Mesenchymal stem cell (in vitro differentiated cells and primary cell): ENCODE measurements around the gene PKIG.

Source experiments
- DNase-seq: peaks from one replicate; pipeline ENCODE4 v3.0.0-alpha.2; 2013
- H2AFZ ChIP-seq: one replicate; pipeline ENCODE4 v1.6.1; 2013; ENCODE audit warnings: low read depth, mild to moderate bottlenecking, control low read depth, inconsistent platforms, low read length, moderate library complexity
- H2AK5ac ChIP-seq: 2 replicates; pipeline ENCODE4 v1.6.1; 2013; ENCODE audit warnings: low read length, moderate library complexity, mild to moderate bottlenecking, inconsistent platforms; ENCODE audit not compliant: severe bottlenecking
- H2BK120ac ChIP-seq: one replicate; pipeline ENCODE4 v1.6.1; 2013; ENCODE audit warnings: low read depth, mild to moderate bottlenecking, inconsistent platforms, low read length, moderate library complexity
- H2BK12ac ChIP-seq, 2 experiments: one replicate each; pipeline ENCODE4 v1.6.1; 2013; ENCODE audit warnings: inconsistent platforms in 2 of 2, low read length in 2 of 2, mild to moderate bottlenecking in 2 of 2, moderate library complexity in 2 of 2, control low read depth in 1 of 2
- H2BK15ac ChIP-seq: one replicate; pipeline ENCODE4 v1.6.1; 2013; ENCODE audit warnings: mild to moderate bottlenecking, low read depth, inconsistent platforms; ENCODE audit not compliant: poor library complexity, severe bottlenecking
- H2BK5ac ChIP-seq: 2 replicates; pipeline ENCODE4 v1.6.1; 2013; ENCODE audit warnings: low read depth, mild to moderate bottlenecking, low read length, control low read depth, inconsistent platforms; ENCODE audit not compliant: poor library complexity, severe bottlenecking
- H3K14ac ChIP-seq, 2 experiments: one replicate each; pipeline ENCODE4 v1.6.1; 2013; ENCODE audit warnings: inconsistent platforms in 2 of 2, low read length in 2 of 2, control low read depth in 1 of 2, mild to moderate bottlenecking in 1 of 2, moderate library complexity in 1 of 2
- H3K18ac ChIP-seq, 2 experiments: one replicate each; pipeline ENCODE4 v1.6.1; 2013; ENCODE audit warnings: inconsistent platforms in 2 of 2, low read length in 2 of 2, control low read depth in 1 of 2, low read depth in 1 of 2, mild to moderate bottlenecking in 1 of 2
- H3K23ac ChIP-seq, 2 experiments: one replicate each; pipeline ENCODE4 v1.6.1; 2013; ENCODE audit warnings: inconsistent platforms in 2 of 2, low read length in 2 of 2, mild to moderate bottlenecking in 2 of 2, moderate library complexity in 2 of 2, control low read depth in 1 of 2
- H3K27ac ChIP-seq: 2 replicates; pipeline ENCODE4 v1.5.1; 2013; ENCODE audit warnings: mild to moderate bottlenecking, moderate library complexity, low read length, control low read depth, inconsistent platforms; ENCODE audit not compliant: poor library complexity, severe bottlenecking
- H3K27me3 ChIP-seq, 2 experiments: 2 replicates each; pipeline versions ENCODE4 v1.6.1 to v1.7.0; 2013; ENCODE audit warnings: low read length in 2 of 2, mild to moderate bottlenecking in 2 of 2, moderate library complexity in 2 of 2, control low read depth in 1 of 2, inconsistent platforms in 1 of 2; ENCODE audit not compliant: control insufficient read depth in 1 of 2, insufficient read depth in 1 of 2
- H3K36me3 ChIP-seq, 2 experiments: 2 replicates each; pipeline versions ENCODE4 v1.6.1 to v1.7.0; 2013; ENCODE audit warnings: low read length in 2 of 2, control low read depth in 1 of 2, inconsistent platforms in 1 of 2, low read depth in 1 of 2, mild to moderate bottlenecking in 1 of 2; ENCODE audit not compliant: insufficient read depth in 2 of 2, control insufficient read depth in 1 of 2
- H3K4ac ChIP-seq, 2 experiments: one replicate each; pipeline ENCODE4 v1.6.1; 2013; ENCODE audit warnings: inconsistent platforms in 2 of 2, low read length in 2 of 2, mild to moderate bottlenecking in 2 of 2, moderate library complexity in 2 of 2, control low read depth in 1 of 2, low read depth in 1 of 2
- H3K4me1 ChIP-seq: 2 replicates; pipeline ENCODE4 v1.6.1; 2013; ENCODE audit warnings: low read depth, low read length, control low read depth; ENCODE audit not compliant: control insufficient read depth, insufficient read depth
- H3K4me2 ChIP-seq: 2 replicates; pipeline ENCODE4 v1.6.1; 2013; ENCODE audit warnings: low read length, mild to moderate bottlenecking, inconsistent platforms; ENCODE audit not compliant: poor library complexity, severe bottlenecking
- H3K4me3 ChIP-seq, 2 experiments: 2 replicates each; pipeline versions ENCODE4 v1.5.1 to v1.7.0; 2013; ENCODE audit warnings: low read length in 2 of 2, mild to moderate bottlenecking in 2 of 2, control low read depth in 1 of 2, low read depth in 1 of 2; ENCODE audit not compliant: insufficient read depth in 1 of 2
- H3K79me1 ChIP-seq: replicated peaks from 2 replicates; pipeline ENCODE4 v1.6.1; 2013; ENCODE audit warnings: mild to moderate bottlenecking, control low read depth, low read length, inconsistent platforms; ENCODE audit not compliant: poor library complexity, severe bottlenecking
- H3K9ac ChIP-seq: 2 replicates; pipeline ENCODE4 v1.7.0; 2013; ENCODE audit warnings: mild to moderate bottlenecking, low read length, moderate library complexity
- H3K9me3 ChIP-seq: 2 replicates; pipeline ENCODE4 v1.7.0; 2013; ENCODE audit warnings: mild to moderate bottlenecking, low read length; ENCODE audit not compliant: control insufficient read depth
- H4K8ac ChIP-seq: one replicate; pipeline ENCODE4 v1.6.1; 2013; ENCODE audit warnings: inconsistent platforms, mild to moderate bottlenecking, low read length, moderate library complexity
- H4K91ac ChIP-seq: one replicate; pipeline ENCODE4 v1.6.1; 2013; ENCODE audit warnings: mild to moderate bottlenecking, low read length, inconsistent platforms
- WGBS: methylation state at CpG from one replicate; pipeline ENCODE4 v1.1.7; 2013; ENCODE audit warnings: mixed read lengths; 5-methylcytosine and 5-hydroxymethylcytosine counted together

The PKIG gene

GRCh38 chr20:44648579-44648978 is 66.2 kb downstream of the PKIG start:
- H3K79me1 ChIP-seq, result peaks cover 19% of the 10 kb centered on the region
- no peak overlapping the region for H2BK15ac ChIP-seq
- no peak overlapping the region for H3K4me3 ChIP-seq
- 69% methylated on average over 7 of the region's 7 CpGs for WGBS
- H3K4me2 ChIP-seq, result no peak overlapping the region
- H2AK5ac ChIP-seq, result no peak overlapping the region
- H3K18ac ChIP-seq, result no peak overlapping the region
- H3K14ac ChIP-seq, result peak overlapping the region in 1 of 2 experiments; percentile 35
- no peak overlapping the region for H2BK120ac ChIP-seq
- no peak overlapping the region for H3K23ac ChIP-seq
- no peak for DNase-seq
- H2BK5ac ChIP-seq, result no peak overlapping the region
- no peak overlapping the region for H3K9ac ChIP-seq
- no peak overlapping the region for H4K8ac ChIP-seq
- no peaks in the 10 kb centered on the region for H3K27me3 ChIP-seq
- peaks cover 0 to 7% of the 10 kb centered on the region in 2 experiments for H3K36me3 ChIP-seq
- H3K4ac ChIP-seq, result no peak overlapping the region
- H2BK12ac ChIP-seq, result no peak overlapping the region
- H3K9me3 ChIP-seq, result no peaks in the 10 kb centered on the region
- no peak overlapping the region for H4K91ac ChIP-seq
- H2AFZ ChIP-seq, result no peak overlapping the region
- no peak overlapping the region for H3K27ac ChIP-seq
- peaks cover 45% of the 10 kb centered on the region for H3K4me1 ChIP-seq

- Histone ChIP-seq H4K8ac (no peak overlapping the region), H3K27me3 (no peaks in the 10 kb centered on the region), H2AK5ac (no peak overlapping the region), H2BK120ac (no peak overlapping the region), H3K79me1 (peaks cover 19% of the 10 kb centered on the region), H3K9ac (peak overlapping the region; percentile 33), H2BK12ac (no peak overlapping the region), H3K4me1 (peaks cover 40% of the 10 kb centered on the region), H3K4me3 (no peak overlapping the region), H3K18ac (no peak overlapping the region), H3K14ac (no peak overlapping the region), H3K4me2 (no peak overlapping the region), H3K4ac (no peak overlapping the region), H3K9me3 (no peaks in the 10 kb centered on the region), H2AFZ (no peak overlapping the region), H3K23ac (no peak overlapping the region), H4K91ac (peak overlapping the region; percentile 6), H3K27ac (no peak overlapping the region), H2BK15ac (no peak overlapping the region), H3K36me3 (peaks cover 0 to 7% of the 10 kb centered on the region in 2 experiments), H2BK5ac (no peak overlapping the region)
- no peak for DNase-seq
- 77% methylated on average over 3 of the region's 3 CpGs for WGBS
Observed at GRCh38 chr20:44649126-44649525, 66.7 kb downstream of the PKIG start.

- H4K91ac ChIP-seq, result no peak overlapping the region
- 87% methylated on average over 6 of the region's 6 CpGs for WGBS
- no peak overlapping the region for H3K14ac ChIP-seq
- peaks cover 0 to 7% of the 10 kb centered on the region in 2 experiments for H3K36me3 ChIP-seq
- H3K18ac ChIP-seq, result peak overlapping the region in 1 of 2 experiments; percentile 56
- peak overlapping the region; percentile 9 for H2AK5ac ChIP-seq
- H3K27ac ChIP-seq, result no peak overlapping the region
- H2AFZ ChIP-seq, result no peak overlapping the region
- H2BK120ac ChIP-seq, result no peak overlapping the region
- H3K79me1 ChIP-seq, result peaks cover 19% of the 10 kb centered on the region
- peak overlapping the region; percentile 85 for H3K9ac ChIP-seq
- no peak for DNase-seq
- H3K27me3 ChIP-seq, result peaks cover 4% of the 10 kb centered on the region in 2 experiments
- peak overlapping the region in 1 of 2 experiments; percentile 51 for H2BK12ac ChIP-seq
- peak overlapping the region; percentile 36 to 91 for H3K4me3 ChIP-seq
- H2BK15ac ChIP-seq, result peak overlapping the region; percentile 73
- H4K8ac ChIP-seq, result no peak overlapping the region
- peaks cover 32% of the 10 kb centered on the region for H3K4me1 ChIP-seq
- H3K23ac ChIP-seq, result no peak overlapping the region
- H3K4me2 ChIP-seq, result peak overlapping the region; percentile 39
- H3K4ac ChIP-seq, result no peak overlapping the region
- no peaks in the 10 kb centered on the region for H3K9me3 ChIP-seq
- H2BK5ac ChIP-seq, result no peak overlapping the region
Observed at GRCh38 chr20:44649976-44650375, 67.6 kb downstream of the PKIG start.

GRCh38 chr20:44650771-44651433 is 68.5 kb downstream of the PKIG start:
- Histone ChIP-seq H3K9ac (peak overlapping the region; percentile 85), H3K27ac (no peak overlapping the region), H3K23ac (peak overlapping the region in 1 of 2 experiments; percentile 75), H4K8ac (peak overlapping the region; percentile 66), H2AK5ac (no peak overlapping the region), H3K4me2 (peak overlapping the region; percentile 80), H3K36me3 (peaks cover 0 to 7% of the 10 kb centered on the region in 2 experiments), H3K9me3 (no peaks in the 10 kb centered on the region), H2BK5ac (no peak overlapping the region), H3K14ac (peak overlapping the region in 1 of 2 experiments; percentile 75), H3K4ac (peak overlapping the region in 1 of 2 experiments; percentile 24), H3K79me1 (peaks cover 15% of the 10 kb centered on the region), H3K18ac (peak overlapping the region in 1 of 2 experiments; percentile 79), H2BK12ac (peak overlapping the region in 1 of 2 experiments; percentile 93), H2BK15ac (peak overlapping the region; percentile 83), H3K27me3 (peaks cover 12% of the 10 kb centered on the region in 2 experiments), H2AFZ (peak overlapping the region; percentile 42), H4K91ac (peak overlapping the region; percentile 76), H3K4me3 (peak overlapping the region; percentile 73 to 91), H3K4me1 (peaks cover 26% of the 10 kb centered on the region), H2BK120ac (peak overlapping the region; percentile 88)
- DNase-seq, result peak; percentile 24
- WGBS, result 47% methylated on average over 24 of the region's 24 CpGs
